G401 (cell line): ENCODE data around the gene RENBP. TPM values are rescaled to one million over a fixed set of nuclear protein-coding genes. Genes with fewer than 3 reads are reported as not detected.
"Not testable (repeated sequence)": the region's sequence is repeated elsewhere in the genome, so short reads cannot be mapped to it uniquely, and the experiment has no call there.

ENCODE experiments used
- DNase-seq: peaks from one replicate; pipeline ENCODE4 v3.0.0-alpha.2; 2015; ENCODE audit warnings: low spot score
- in situ Hi-C: cut with HindIII; loops from 2 replicates; pipeline ENCODE4 v1.10.0; 2016; ENCODE audit warnings: low sequenced_read_pairs, mixed read lengths
- total RNA-seq: library from RNA; depleted of rRNA; stranded (reverse); fragments of >200 nt; shearing (Covaris generic); gene quantifications from 2 replicates; pipeline ENCODE4 v1.2.3, GENCODE V29; 2014; rRNA removed

Gene RENBP
- total RNA-seq = 7.1 and 8.4 TPM in 2 replicates

DNA sequence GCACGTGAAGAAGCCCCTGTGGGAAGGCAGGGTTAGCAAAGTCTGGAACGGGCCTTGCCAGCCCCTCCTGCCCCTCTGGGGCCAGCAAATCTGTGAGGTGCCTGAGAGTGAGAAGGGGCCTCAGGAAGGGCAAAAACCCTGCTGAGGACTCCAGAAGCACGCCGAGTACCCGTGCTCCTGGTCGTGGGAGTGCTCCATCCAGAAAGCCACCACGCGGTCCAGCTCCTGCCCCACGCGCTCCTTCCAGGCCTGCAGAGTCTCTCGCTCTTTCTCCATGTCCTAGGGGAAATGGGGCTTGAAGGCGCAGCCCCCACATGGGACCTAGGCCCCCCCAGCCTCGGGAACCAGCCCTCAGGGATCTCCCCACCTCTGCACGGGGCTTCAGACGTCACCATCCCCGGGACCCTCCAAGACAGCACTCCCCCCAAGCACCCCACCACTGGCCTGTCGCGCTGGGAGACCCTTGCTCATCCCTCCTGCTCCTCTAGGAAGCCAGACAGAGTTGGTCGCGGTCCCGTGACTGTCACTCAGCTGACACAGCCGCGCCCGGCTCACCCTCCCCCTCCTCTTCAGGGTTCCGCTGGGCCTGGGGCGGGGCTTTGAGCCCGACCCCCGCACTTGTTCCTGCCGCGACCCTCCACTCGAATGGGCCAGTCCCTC lies at the start of gene RENBP:
TSS of gene RENBP (minus strand) at position 504 of the 660 bp plus-strand sequence. CDS start at position 471, 33 bp downstream.
- in situ Hi-C loops = no loop called here
- no peak for DNase-seq

DNA sequence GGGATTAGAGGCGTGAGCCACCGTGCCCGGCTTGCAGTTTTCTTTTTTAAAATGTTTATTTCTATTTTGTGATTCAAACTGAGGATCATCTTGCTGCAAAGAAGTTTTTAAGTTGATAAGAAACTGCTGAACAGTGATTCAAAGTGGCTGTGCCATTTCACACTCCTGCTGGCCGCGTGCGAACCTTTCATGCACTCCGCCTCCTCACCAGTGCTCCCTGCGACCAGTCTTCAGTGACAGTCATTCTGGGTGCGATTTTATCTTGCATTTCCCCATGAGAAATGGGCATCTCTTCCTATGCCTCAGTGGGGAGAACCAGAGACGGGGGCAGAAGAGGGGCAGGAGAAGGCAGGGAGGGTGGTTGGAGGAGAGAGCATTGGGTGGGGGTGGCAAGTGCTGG lies 49.5 kb upstream of the RENBP start:
- in situ Hi-C loops = no loop called here
- DNase-seq = no peak

- DNase-seq = peak; percentile 39
- in situ Hi-C loops = no loop called here
These were observed 48.6 kb upstream of the RENBP start for GRCh38 chrX:153993079-153993478.

- in situ Hi-C loops = no loop called here
- DNase-seq = no peak
These were observed 47.7 kb upstream of the RENBP start for GRCh38 chrX:153992180-153992579.

- DNase-seq = no peak
- in situ Hi-C loops = no loop called here
These were observed 46.7 kb upstream of the RENBP start for GRCh38 chrX:153991013-153991580.

DNA sequence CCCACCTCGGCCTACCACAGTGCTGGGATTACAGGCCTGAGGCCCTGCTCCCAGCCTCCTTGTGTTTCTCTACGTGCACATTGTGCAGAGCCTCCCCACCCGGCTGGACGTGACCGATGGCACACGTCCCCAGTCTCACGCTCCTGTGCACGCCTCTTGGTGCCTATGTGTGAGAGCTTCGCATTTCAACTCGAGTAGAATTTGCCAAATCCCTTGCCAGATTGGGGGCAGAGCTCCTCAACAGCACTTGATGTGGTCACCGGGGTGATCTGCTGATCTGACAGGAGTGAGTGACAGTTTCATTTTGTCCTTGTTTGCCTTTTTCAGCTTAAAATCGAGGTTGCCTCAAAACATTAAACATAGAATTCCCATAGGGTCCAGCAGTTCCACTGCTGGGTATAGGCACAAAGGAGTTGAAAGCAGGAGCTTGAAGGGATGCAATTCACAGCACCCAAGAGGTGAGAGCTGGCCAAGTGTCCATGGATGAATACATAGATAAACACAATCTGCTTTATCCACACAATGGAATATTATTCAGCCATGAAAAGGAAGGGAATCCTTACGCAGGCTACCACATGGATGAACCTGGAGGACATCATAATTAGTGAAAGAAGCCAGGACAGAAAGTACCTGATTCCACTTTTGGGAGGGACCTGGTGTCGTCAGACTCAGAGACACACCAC lies 45.7 kb upstream of the RENBP start:
- no peak for DNase-seq
- in situ Hi-C loops = no loop called here

DNA sequence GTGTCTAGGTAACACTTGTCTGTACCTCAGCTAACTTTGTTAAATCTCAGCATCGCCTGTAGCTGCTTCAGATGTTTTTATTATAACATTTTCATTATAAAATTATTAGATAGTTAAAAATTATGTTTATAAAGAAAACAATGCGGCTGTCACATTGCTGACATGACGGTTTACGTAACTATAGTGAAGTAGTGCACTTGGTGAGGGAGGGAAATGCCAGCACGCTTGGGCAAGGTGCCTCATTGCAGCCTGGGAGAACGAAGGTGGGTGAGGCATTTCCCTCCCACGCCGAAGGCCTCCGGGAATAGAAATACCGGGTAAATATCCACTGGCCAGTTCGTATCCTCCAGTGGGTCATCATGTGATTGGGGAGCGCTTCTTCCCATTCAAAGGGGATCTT lies 44.0 kb upstream of the RENBP start:
- in situ Hi-C loops = no loop called here
- DNase-seq = no peak

DNA sequence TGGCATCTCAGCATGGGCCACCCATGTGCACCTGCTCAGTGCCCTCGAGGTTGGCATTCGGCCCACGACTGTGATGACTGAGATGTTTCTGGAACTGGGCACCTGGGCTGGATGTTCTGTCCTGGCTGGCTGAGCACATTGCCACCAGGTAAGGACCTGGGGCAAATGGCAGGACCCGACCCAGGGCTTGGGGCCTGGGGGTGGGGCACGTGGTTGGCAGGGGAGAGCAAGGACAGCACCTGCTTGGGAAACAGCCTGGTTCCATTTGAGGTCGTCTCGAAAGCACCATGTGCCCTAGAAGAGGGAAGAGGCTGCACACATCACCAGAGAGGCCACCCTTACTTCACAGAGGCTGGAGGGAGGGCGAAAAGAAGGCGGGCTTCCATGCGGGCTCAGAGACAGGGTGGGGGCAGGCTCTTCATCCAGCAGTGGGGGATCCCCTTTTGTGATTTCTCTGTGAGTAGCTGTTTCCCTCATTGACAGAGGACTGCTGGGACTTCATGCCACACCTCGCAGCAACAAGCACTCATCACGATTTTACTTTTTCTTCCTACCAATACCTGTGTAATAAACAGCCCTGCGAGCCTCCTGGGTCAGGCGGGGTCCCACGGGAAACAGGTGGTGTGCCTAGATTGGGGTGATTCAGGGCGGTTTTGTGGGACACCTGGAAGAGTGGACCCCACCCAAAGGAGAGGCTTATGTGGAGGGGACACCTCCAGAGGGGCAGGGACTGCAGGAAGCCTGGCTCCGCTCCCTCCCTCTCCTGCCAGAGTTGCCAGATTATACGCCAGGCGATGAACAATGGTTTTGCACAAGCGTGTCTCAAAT lies 40.1 kb upstream of the RENBP start:
- in situ Hi-C loops = no loop called here

GRCh38 chrX:153983321-153983801 lies 38.9 kb upstream of the RENBP start:
- in situ Hi-C loops = no loop called here
- no peak for DNase-seq

More for the DNA sequence above, 40.1 kb upstream of the RENBP start:
- DNase-seq = peak; percentile 76

- DNase-seq = no peak
- in situ Hi-C loops = no loop called here
These were observed 37.5 kb upstream of the RENBP start for GRCh38 chrX:153981771-153982533.

DNA sequence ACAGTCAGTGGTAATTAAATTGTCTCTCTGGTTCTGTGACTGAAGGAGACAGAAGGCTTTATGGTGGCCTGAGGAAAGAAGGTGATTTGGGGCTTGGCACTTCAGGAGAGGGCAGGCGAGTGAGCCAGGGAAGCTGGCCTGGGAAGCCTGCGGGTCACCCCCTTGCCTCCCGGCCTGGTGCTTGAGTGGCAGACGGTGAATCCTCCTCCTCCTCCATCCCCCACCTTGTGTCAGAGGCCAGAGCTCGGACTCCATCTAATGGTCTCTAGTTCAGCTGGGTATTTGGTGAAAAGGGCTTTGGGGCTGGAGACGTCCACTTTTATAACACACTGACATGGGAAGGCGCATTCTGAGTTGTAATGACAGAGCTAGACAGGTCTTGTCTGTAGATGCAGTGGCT lies 36.8 kb upstream of the RENBP start:
- in situ Hi-C loops = no loop called here
- no peak for DNase-seq

GRCh38 chrX:153980394-153980793 lies 36.0 kb upstream of the RENBP start:
- DNase-seq, in situ Hi-C loops: not testable (repeated sequence)

GRCh38 chrX:153974726-153975286 lies 30.4 kb upstream of the RENBP start:
- in situ Hi-C loops = no loop called here
- no peak for DNase-seq

- DNase-seq = no peak
- in situ Hi-C loops = no loop called here
These were observed 29.7 kb upstream of the RENBP start for GRCh38 chrX:153974003-153974725.

DNA sequence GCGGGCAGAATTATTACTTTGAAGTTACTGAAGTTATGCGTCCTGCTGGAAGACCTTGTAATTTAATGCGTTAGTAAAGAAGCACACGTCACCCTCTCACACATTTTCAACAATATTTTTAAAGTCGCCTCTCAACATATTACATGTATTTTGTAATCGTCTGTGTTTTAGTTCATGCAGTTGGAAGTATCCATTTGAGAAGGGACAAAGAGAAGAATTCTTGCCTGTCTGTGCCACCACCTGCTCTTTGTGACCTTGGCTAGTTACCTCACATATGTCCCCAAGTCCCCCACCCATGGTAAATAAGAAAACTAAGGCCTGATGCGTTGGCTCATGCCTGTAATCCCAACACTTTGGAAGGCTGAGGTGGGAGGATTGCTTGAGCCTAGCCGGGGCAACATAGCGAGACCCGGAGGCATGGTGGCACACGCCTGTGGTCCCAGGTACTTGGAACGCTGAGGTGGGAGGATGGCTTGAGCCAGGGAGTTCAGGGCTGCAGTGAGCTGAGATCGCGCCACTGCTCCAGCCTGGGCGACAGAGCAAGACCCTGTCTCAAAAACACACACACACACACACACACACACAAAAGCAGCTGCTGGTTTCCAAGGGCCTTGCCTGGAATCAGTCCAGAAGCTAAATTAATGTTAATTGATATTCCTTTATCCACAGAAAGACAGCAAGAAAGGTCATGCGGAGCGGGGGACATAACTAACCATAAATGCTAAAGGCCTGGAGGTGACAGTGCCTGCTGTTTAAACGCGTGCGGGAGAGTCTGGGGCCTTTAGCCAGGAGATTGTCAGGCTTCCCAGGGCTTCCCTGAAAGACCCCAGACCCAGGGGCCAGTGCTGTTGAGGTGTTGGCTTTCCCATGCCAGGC lies 28.9 kb upstream of the RENBP start:
- no peak for DNase-seq
- in situ Hi-C loops = no loop called here

DNA sequence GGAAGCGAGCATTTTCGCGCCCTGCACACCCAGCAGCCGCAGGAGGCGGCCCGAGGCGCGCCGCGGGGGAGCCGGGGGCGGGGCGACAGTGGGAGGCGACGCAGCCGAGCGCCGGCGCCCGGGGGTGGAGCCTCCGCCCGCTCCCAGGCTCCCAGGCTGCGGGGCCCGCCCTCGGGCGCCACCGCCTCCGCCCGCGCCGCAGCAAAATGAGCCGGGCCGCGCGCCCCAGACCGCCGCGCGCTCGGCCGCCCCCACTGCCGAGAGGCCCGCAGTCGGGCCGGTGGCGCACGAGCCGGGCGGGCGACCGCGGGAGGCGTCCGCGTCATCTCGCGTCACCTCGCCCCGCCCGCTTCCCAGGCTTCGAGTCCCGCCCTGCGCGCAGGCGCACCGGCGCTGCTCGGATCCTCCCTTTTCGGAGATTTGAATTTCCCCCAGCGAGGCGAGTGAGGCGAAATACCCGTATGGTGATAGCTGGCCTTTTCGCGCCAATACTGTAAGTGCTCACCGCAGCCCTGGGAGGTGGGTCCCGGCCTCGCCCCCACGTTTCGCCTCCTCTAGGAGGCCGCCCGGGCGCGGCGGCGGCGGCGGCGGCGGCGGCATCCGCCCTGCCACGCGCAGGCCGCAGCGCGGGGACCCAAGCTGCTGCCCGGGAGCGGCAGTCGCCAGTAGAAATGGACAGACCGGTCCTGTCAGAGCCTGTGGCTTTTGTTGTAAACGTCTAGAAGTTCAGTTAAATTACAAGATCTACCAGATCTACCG lies 28.1 kb upstream of the RENBP start, which contains the start of gene TMEM187:
TSS of gene TMEM187 (plus strand) at position 387 of the 759 bp plus-strand sequence. CDS start 9,309 bp downstream, outside the sequence.
- peak; percentile 82 for DNase-seq
- in situ Hi-C loops = no loop called here
